ENCODE data around the gene PDZD4.

Gene PDZD4

GRCh38 chrX:153782871-153783270 lies 47.5 kb downstream of the PDZD4 start:
- DNase-seq (ENCODE audit: low spot score): no peak

- no peak for DNase-seq (ENCODE audit: low spot score)
These were observed 48.0 kb downstream of the PDZD4 start for GRCh38 chrX:153782313-153782712.

DNA sequence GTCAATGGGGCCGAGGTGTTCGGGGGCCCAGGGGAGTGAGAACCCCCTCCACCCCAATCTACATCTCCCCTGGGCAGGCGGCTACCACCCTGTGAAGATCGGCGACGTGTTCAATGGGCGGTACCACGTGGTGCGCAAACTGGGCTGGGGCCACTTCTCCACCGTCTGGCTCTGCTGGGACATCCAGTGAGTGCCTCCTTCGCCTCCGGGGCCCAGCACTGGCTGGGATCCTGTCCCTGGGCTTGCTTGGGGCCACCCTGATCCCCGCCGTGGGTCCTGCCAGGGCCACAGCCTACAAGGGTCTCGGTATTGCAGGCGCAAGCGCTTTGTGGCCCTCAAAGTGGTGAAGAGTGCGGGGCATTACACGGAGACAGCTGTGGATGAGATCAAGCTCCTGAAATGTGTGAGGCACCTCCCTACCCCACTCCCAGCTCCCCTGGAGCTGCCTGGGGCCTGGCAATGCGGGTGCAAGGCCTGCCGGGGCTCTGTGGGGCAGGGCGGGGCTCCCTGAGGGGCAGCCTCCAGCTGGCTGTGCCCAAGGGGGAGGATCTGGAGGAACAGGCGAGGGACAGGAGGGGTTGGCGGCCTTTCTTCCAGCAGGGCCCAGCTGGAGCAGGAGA lies 48.8 kb downstream of the PDZD4 start:
- no peak for DNase-seq (ENCODE audit: low spot score)

DNA sequence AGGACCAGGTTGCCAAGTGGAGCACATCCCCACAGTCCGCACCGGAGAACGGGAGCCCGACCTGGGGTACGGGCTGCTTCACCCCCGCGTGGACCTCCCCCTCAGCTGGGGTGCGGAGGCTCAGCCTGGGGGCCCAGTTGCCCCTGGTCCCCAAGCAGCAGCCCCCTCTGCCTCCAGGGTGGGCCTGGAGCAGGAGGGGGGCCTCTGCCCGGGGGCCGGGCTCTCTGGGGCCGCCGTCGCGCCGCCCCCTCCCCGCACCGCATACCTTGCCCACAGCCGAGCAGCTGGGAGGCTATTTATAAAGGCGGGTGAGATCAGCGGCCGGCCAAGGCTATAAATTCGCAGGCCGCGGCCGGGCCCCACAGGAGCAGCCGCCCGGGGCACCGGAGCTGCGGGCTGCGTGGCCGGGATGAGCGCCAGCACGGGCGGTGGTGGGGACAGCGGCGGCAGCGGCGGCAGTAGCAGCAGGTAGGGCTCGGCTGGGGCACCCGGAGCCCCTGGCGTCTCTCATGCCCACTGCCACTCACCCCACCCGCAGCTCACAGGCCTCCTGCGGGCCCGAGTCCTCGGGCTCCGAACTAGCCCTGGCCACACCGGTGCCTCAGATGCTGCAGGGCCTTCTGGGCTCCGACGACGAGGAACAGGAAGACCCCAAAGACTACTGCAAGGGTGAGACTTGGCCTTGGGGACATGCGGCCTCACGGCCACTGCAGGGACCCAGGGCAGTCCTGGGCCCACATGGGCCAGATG lies 49.5 kb downstream of the PDZD4 start, which contains the start of gene SRPK3:
Gene SRPK3 (plus strand): TSS at position 364 of the 750 bp plus-strand sequence. CDS start 46 bp downstream, at position 410.
- DNase-seq (ENCODE audit: low spot score): peak; percentile 7

GRCh38 chrX:153779891-153780677 lies 50.3 kb downstream of the PDZD4 start:
- DNase-seq (ENCODE audit: low spot score): no peak

- no peak for DNase-seq (ENCODE audit: low spot score)
These were observed 51.7 kb downstream of the PDZD4 start for GRCh38 chrX:153778684-153779101.

GRCh38 chrX:153778181-153778580 lies 52.2 kb downstream of the PDZD4 start:
- DNase-seq (ENCODE audit: low spot score): no peak

GRCh38 chrX:153777261-153778090 lies 52.9 kb downstream of the PDZD4 start:
- no peak for DNase-seq (ENCODE audit: low spot score)

GRCh38 chrX:153776611-153777045 lies 53.7 kb downstream of the PDZD4 start:
- no peak for DNase-seq (ENCODE audit: low spot score)

- no peak for DNase-seq (ENCODE audit: low spot score)
These were observed 54.2 kb downstream of the PDZD4 start for GRCh38 chrX:153776120-153776599.

DNA sequence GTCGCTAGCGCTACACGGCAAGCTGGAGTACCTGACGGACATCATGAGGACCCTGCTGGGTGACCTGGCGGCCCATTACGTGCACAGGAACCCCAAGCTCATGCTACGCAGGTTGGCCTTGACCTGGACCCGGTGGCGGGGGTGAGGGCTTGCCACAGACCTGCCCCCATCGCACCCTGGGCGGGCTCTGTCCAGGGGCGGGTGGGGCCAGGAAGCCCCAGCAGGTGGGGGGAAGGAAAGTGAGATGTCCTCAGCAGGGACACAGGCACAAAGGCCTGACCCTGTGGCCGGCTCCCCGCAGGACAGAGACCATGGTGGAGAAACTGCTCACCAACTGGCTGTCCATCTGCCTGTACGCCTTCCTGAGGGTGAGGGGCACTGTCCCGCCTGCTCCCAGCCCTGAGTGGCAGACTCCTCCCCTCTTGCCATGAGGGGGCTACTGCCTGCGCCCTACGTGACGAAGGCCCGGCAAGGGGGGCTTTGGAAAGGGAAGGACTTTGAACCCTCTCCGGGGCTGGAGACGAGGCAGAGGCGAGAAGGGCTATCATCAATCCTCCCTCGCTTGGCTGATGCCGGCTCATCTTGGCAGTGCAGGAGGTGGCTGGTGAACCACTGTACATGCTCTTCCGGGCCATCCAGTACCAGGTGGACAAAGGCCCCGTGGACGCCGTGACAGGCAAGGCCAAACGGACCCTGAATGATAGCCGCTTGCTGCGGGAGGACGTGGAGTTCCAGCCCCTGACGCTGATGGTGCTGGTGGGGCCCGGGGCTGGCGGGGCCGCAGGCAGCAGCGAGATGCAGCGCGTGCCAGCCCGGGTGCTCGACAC lies 54.8 kb downstream of the PDZD4 start:
- no peak for DNase-seq (ENCODE audit: low spot score)

DNA sequence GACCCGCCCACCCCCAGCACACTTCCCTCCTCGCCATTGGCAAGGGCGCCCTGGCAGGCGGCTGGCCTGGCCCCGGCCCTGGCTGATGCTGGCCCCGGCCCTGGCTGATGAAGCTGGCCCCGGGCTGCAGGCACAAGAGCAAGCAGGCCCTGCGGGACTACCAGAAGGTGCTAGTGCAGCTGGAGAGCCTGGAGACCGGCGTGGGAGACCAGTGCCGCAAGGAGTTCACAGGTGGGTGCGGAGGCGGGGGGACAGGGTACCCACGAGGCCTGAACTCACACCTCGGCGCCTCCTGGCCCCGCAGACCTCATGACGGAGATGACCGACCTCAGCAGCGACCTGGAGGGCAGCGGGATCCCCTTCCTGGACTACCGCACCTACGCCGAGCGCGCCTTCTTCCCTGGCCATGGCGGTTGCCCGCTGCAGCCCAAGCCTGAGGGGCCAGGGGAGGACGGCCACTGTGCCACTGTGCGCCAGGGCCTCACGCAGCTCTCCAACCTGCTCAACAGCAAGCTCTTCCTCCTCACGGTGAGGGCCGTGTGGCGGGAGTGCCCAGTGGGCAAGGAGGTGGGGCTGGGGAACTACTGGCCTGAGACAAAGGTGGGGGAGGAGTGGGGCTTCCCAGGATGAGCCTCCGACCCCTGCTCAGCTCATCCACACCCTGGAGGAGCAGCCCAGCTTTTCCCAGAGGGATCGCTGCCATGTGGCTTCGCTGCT lies 55.6 kb downstream of the PDZD4 start:
- DNase-seq (ENCODE audit: low spot score): no peak

DNA sequence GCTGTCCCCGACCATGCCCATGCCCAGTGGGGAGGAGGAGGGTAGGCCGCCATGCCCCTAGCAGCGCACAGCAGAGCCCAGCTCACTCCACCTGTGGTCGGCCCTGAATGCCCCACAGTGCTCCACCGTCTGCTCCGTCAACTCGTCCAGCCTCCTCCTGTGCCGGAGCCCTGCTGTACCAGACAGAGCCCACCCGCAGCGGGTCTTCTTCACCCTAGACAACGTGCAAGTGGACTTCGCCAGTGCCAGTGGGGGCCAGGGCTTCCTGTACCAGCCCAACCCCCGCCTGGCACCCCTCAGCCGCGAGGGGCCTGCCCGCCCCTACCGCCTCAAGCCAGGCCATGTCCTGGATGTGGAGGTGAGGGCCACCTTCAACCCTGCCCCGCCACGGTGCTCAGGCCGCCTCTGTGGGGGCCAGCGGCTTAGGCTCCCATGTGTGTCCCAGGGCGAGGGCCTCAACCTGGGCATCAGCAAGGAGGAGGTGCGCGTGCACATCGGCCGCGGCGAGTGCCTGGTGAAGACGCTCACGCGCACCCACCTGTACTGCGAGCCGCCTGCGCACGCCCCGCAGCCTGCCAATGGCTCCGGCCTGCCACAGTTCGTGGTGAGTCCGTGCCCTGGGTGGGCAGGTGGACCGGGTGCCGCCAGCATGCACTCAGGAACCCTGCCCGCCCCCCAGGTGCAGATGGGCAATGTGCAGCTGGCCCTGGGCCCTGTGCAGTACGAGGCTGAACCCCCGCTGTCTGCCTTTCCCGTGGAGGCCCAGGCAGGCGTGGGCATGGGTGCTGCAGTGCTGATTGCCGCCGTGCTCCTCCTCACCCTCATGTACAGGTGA lies 56.4 kb downstream of the PDZD4 start:
- no peak for DNase-seq (ENCODE audit: low spot score)

GRCh38 chrX:153773218-153773611 lies 57.1 kb downstream of the PDZD4 start:
- DNase-seq (ENCODE audit: low spot score): no peak

- no peak for DNase-seq (ENCODE audit: low spot score)
These were observed 57.8 kb downstream of the PDZD4 start for GRCh38 chrX:153772316-153773217.

DNA sequence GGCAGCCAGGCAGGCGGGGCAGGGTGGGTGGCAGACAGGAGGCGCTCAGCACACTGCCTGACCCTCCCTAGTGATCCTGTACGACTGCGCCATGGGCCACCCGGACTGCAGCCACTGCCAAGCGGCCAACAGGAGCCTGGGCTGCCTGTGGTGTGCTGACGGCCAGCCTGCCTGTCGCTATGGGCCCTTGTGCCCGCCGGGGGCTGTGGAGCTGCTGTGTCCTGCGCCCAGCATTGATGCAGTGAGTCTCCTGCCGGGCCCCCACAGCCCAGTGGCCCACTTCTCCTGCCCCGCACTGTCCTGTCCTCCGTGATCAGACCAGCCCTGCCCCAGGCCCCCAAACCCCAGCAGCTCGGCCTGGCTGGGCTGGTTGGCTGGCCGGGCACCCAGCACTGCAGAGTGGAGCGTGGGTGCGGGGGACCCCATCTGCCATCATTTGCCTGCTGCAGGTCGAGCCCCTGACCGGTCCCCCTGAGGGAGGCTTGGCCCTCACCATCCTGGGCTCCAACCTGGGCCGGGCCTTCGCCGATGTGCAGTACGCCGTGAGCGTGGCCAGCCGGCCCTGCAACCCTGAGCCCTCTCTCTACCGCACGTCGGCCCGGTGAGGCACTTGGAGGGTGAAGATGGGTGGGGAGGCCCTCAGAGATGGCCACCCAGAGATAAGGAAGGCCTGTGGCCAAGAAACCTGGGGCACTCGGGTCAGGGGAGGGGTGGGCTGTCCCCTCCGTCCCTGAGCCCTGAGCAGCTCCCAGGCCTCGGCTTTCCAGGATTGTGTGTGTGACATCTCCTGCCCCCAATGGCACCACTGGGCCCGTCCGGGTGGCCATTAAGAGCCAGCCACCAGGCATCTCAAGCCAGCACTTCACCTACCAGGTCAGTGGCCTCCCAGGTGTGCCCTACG lies 58.7 kb downstream of the PDZD4 start:
- DNase-seq (ENCODE audit: low spot score): no peak

Measured in kidney tubule cell (primary cell).